Spinal cord (tissue), 10 donors: ENCODE measurements around the gene ZNF616. TPM values are rescaled to one million over a fixed set of nuclear protein-coding genes. Genes with fewer than 3 reads are reported as not detected.

Experiments
- DNase-seq, 6 donors: peaks; one replicate each; pipeline versions ENCODE4 v3.0.0 to v3.0.0-alpha.2; 2013 to 2015; ENCODE audit warnings: low spot score in 6 of 6, low read depth in 4 of 6
- H3K27ac ChIP-seq: one replicate; pipeline ENCODE4 v1.5.1; 2013; ENCODE audit warnings: low read depth, low read length, control low read depth
- H3K27me3 ChIP-seq: one replicate; pipeline ENCODE4 v1.6.1; 2013; ENCODE audit warnings: low read length; ENCODE audit not compliant: control insufficient read depth, insufficient read depth
- H3K36me3 ChIP-seq: one replicate; pipeline ENCODE4 v1.6.1; 2013; ENCODE audit warnings: low read length; ENCODE audit not compliant: control insufficient read depth, insufficient read depth
- H3K4me1 ChIP-seq: one replicate; pipeline ENCODE4 v1.6.1; 2013; ENCODE audit warnings: low read length; ENCODE audit not compliant: control insufficient read depth, insufficient read depth
- H3K4me3 ChIP-seq: one replicate; pipeline ENCODE4 v1.5.1; 2013; ENCODE audit warnings: low read depth, low read length, control low read depth
- H3K9me3 ChIP-seq: one replicate; pipeline ENCODE4 v1.6.1; 2013; ENCODE audit warnings: low read length; ENCODE audit not compliant: control insufficient read depth, insufficient read depth
- WGBS: methylation state at CpG from one replicate; pipeline ENCODE4 v1.1.5; 2013; ENCODE audit warnings: missing lambda C conversion rate; ENCODE audit not compliant: insufficient coverage; 5-methylcytosine and 5-hydroxymethylcytosine counted together
- polyA plus RNA-seq, 2 donors: library from polyadenylated mRNA; unstranded; fragments of 120-200 nt; gene quantifications; one replicate each; pipeline ENCODE4 v1.2.1, GENCODE V29; 2013; ENCODE audit not compliant: insufficient read length in 2 of 2
- total RNA-seq, 2 donors: library from RNA; depleted of rRNA in 1 of 2; stranded (reverse); fragments of 120-200 nt in 1 of 2; fragments of >200 nt in 1 of 2; gene quantifications; one replicate each; pipeline versions ENCODE4 v1.2.3 to v1.2.4, GENCODE V29; 2013 to 2014
- donor health status: healthy.

Gene ZNF616
- total and polyA plus RNA-seq, 4 donors: 9.1 to 18.0 (median 13.8) TPM

DNA sequence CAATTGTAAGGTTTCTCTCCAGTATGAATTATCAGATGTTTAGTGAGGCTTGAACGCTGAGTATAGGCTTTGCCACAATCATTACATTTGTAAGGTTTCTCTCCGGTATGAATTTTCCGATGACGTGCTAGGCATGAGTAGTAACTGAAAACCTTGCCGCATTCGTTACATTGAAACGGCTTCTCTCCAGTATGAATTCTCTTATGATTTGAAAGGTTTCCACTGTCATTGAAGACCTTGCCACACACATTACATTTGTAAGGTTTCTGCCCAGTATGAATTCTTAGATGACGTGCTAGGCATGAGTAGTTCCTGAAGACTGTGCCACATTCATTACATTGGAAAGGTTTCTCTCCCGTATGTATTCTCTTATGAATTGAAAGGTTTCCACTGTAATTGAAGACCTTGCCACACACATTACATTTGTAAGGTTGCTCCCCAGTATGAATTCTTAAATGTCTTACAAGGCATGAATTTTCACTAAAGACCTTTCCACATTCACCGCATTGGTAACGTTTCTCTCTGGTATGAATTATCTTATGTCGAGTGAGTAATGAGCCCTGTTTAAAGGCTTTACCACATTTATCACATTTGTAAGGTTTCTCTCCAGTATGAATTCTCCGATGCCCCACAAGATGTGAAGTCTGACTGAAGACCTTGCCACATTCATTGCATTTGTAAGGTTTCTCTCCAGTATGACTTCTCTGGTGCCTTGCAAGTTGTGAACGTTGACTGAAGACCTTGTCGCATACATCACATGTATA lies 16.0 kb upstream of the ZNF616 start:
- H3K27me3 ChIP-seq: no peaks in the 10 kb centered on the region
- DNase-seq: no peak
- peaks cover 18% of the 10 kb centered on the region for H3K36me3 ChIP-seq
- WGBS: 98% methylated on average over 6 of the region's 15 CpGs
- no peaks in the 10 kb centered on the region for H3K4me1 ChIP-seq
- H3K9me3 ChIP-seq: peaks cover 18% of the 10 kb centered on the region
- no peak overlapping the region for H3K4me3 ChIP-seq
- no peak overlapping the region for H3K27ac ChIP-seq

DNA sequence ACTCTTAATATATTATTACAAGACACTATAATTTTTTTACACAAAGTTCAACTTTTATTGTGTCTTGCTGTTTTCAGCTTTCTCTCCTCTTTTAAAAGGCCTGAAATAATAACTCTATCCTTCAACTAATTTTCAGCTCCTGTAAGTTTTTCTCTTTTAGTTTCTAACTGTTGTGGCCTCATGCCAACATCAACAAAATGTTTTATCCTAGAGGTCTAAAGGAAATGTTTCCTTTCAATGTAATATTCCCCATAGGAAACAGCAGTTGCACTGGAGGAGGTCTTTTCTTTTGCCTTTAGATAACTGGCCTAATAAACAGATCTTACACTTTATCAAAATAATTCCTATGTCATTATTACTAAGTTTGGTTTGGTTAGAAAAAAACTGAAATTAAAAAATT lies 8.5 kb upstream of the ZNF616 start:
- no peaks in the 10 kb centered on the region for H3K9me3 ChIP-seq
- H3K4me3 ChIP-seq: no peak overlapping the region
- no peak overlapping the region for H3K27ac ChIP-seq
- H3K4me1 ChIP-seq: no peaks in the 10 kb centered on the region
- H3K36me3 ChIP-seq: peaks cover under 1% of the 10 kb centered on the region
- H3K27me3 ChIP-seq: no peaks in the 10 kb centered on the region
- DNase-seq: no peak

DNA sequence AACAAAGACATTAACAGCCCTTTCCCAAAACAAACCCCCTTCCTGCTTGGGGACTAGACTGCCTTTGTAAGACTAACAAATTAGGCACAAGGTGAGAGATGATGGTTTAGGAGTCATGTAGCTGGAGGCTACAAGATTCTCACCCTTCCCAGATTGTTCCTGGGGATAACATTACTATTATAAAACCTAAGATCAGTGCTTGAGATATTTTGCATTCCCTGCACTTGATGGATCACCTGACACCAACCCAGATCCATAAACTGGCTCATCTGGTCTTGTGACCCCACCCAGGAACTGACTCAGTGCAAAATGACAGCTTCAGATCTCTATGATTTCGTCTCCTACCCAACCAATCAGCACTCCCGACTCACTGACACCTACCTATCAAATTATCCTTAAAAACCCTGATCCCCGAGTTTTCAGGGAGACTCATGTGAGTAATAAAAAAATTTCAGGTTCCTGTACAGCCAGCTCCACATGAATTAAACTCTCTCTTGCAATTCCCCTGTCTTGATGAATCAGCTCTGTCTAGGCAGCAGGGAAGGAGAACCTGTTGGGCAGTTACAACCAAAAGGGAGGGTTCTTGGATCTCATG lies 2.4 kb upstream of the ZNF616 start:
- WGBS: 100% methylated on average over 1 of the region's 3 CpGs
- Histone ChIP-seq H3K27me3 (no peaks in the 10 kb centered on the region), H3K4me1 (peaks cover 3% of the 10 kb centered on the region), H3K9me3 (no peaks in the 10 kb centered on the region), H3K36me3 (no peaks in the 10 kb centered on the region), H3K4me3 (no peak overlapping the region), H3K27ac (no peak overlapping the region)
- DNase-seq: no peak

DNA sequence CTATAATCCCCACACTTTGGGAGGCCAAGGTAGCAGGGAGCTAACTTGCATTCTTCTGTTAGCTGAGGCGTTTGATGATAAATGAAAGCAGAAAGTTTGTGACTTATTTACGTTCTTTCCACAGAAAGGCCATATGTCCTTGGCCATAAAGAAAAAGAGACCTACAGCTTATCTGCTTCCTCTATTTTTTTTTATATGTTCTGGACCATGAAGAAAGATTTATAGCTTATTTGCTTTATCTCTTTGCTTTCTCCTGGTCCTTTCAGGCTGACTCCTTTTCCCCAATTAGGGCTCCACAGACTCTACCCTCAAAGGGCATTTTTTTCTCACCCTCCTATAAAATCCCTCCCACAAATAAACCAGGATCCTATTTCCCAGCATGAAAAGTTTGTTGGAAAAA lies 1.5 kb upstream of the ZNF616 start:
- no peak overlapping the region for H3K27ac ChIP-seq
- no peaks in the 10 kb centered on the region for H3K27me3 ChIP-seq
- no peaks in the 10 kb centered on the region for H3K9me3 ChIP-seq
- no peak for DNase-seq
- H3K4me3 ChIP-seq: no peak overlapping the region
- no CpG with 5 or more reads among the region's 2 CpGs for WGBS
- H3K4me1 ChIP-seq: peaks cover 3% of the 10 kb centered on the region
- H3K36me3 ChIP-seq: no peaks in the 10 kb centered on the region

DNA sequence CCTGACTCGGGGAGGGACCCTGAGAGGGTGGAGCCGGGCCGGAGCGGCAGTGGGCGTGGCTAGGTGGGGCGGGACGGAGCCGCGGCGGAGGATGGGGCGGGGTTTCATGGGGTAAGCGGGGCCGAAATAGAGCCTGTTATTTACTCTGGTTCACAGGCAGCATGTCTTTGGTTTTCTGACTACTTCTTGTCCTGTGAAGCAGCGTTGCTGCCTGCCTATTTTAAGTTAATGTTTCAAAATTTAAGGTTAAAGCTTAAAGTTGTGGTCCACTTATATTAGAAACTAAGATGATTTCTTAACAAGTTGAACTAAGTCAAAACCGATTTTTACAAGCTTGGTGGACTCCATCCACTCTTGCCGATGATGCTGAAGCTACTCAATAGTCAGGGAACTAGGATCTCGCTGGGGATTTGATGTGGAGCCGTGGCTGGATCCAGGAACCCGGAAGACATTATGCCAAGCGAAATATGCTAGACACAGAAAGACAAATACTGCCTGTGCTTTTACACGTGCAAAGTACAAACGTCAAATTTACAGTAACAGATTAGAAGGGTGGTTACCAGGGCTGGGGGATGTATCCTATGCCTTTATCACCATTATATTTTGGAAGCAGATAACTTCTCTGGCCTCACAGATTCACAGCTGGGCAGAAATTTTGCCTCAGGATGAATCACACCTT lies 433 bp upstream of the ZNF616 start:
- 4% methylated on average over 16 of the region's 22 CpGs for WGBS
- peaks cover 3% of the 10 kb centered on the region for H3K4me1 ChIP-seq
- no peak for DNase-seq
- peak overlapping the region; percentile 77 for H3K4me3 ChIP-seq
- H3K36me3 ChIP-seq: no peaks in the 10 kb centered on the region
- peak overlapping the region; percentile 94 for H3K27ac ChIP-seq
- no peaks in the 10 kb centered on the region for H3K27me3 ChIP-seq
- H3K9me3 ChIP-seq: no peaks in the 10 kb centered on the region

DNA sequence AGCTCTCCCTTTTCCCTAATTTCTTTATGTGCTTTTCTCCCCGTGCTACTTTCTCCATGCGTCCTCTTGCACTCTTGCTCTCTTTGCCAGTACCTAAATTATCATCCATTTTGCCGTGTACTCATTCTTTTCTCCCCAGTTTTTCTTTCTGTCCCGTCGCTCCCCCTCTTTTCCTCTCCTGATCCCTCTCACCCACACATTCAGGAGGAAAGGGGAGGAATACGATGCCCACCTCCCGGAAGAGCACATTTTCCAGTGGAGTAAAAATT lies 821 bp downstream of the ZNF616 start:
- Histone ChIP-seq H3K36me3 (no peaks in the 10 kb centered on the region), H3K4me3 (peak overlapping the region; percentile 77), H3K9me3 (no peaks in the 10 kb centered on the region), H3K27ac (peak overlapping the region; percentile 94), H3K27me3 (no peaks in the 10 kb centered on the region), H3K4me1 (peaks cover 3% of the 10 kb centered on the region)
- peak in 1 of 6 donors; percentile 49 for DNase-seq
- WGBS: 0% methylated on average over 2 of the region's 7 CpGs

DNA sequence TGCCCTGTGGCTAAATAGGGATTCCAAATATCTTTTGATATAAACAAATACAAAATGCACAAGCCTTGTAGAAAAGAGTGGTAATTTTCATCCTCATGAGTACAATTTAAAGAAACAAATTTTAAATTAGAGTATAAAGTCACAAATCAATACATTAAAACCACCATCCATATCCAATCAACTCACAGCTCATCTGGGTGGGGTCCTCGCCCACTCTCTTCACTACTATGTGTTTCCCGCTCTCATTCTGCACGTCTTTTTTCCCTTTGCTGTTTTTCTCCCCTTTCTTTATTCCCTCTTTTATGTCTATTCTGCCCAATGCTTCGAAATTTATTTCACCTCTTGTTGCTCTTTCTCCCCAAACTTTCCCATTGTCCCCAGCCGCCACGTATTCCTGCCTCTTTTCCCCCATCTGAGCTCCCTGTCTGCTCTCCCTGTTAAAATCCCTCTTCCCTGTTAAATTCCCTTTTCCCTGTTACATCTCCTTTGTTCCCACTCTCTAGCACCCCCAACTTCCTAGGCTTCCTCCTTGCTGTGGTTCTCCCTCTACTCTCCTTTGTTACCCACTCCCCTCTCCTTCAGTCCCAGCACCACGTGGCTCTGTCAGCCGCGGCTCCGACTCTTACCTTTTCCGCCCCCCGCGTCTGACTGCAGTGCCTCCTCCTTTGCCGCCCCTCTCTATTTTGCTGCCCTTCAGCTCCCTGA lies 1.3 kb downstream of the ZNF616 start:
- H3K27ac ChIP-seq: peak overlapping the region; percentile 94
- H3K4me1 ChIP-seq: peaks cover 3% of the 10 kb centered on the region
- no peaks in the 10 kb centered on the region for H3K27me3 ChIP-seq
- no peaks in the 10 kb centered on the region for H3K9me3 ChIP-seq
- WGBS: 4% methylated on average over 14 of the region's 14 CpGs
- H3K4me3 ChIP-seq: peak overlapping the region; percentile 77
- H3K36me3 ChIP-seq: no peaks in the 10 kb centered on the region
- peak in 5 of 6 donors; percentile 18 to 92 (median 38) for DNase-seq

DNA sequence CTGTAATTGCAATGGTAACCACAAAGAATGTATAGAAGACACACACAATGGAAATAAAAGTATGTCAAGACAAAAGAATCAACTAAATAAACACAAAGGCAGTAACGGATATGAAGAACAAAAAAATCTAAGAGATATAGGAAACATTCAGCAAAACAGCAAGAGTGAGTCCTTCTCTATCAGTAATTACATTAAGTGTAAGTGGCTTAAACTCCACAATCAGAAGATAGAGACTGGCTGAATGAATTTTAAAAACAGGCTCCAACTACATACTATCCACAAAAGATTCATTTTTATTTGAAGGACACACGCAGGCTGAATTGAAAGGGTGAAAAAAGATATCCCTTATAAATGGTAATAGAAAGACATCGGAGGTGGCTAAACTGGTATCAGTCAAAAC lies 19.5 kb downstream of the ZNF616 start:
- Histone ChIP-seq H3K27ac (no peak overlapping the region), H3K27me3 (no peaks in the 10 kb centered on the region), H3K4me1 (no peaks in the 10 kb centered on the region), H3K9me3 (peaks cover 29% of the 10 kb centered on the region), H3K36me3 (peaks cover 35% of the 10 kb centered on the region), H3K4me3 (no peak overlapping the region)
- no peak for DNase-seq
- no CpG with 5 or more reads among the region's 3 CpGs for WGBS

DNA sequence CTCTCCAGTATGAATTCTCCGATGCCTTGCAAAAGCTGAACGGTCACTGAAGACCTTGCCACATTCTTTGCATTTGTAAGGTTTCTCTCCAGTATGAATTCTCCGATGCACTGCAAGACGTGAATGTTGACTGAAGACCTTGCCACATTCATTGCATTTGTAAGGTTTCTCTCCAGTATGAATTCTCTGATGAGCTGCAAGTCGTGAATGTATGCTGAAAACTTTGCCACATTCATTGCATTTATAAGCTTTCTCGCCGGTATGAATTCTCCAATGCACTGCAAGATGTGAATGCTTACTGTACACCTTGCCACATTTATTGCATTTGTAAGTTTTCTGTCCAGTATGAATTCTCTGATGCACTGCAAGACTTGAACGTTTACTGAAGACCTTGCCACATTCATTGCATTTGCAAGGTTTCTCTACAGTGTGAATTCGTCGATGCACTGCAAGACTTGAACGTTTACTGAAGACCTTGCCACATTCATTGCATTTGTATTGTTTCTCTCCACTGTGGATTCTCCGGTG lies 24.1 kb downstream of the ZNF616 start:
- Histone ChIP-seq H3K4me3 (no peak overlapping the region), H3K36me3 (peaks cover 25% of the 10 kb centered on the region), H3K9me3 (peaks cover 52% of the 10 kb centered on the region), H3K27me3 (no peaks in the 10 kb centered on the region), H3K4me1 (no peaks in the 10 kb centered on the region), H3K27ac (no peak overlapping the region)
- WGBS: 98% methylated on average over 11 of the region's 12 CpGs
- no peak for DNase-seq
